Kasumi-1 (cell line): ENCODE measurements around the gene TRIOBP.
A peak's percentile ranks its signal among the peaks of the same experiment; 100 is the strongest.
"Not testable (repeated sequence)": the region's sequence is repeated elsewhere in the genome, so short reads cannot be mapped to it uniquely, and the experiment has no call there.

Experiments used
- DNase-seq, 2 experiments: peaks; one replicate each; lab custom pipeline; 2025; lab: John Stamatoyannopoulos, UW

TRIOBP gene

GRCh38 chr22:37690407-37690806 is 6.4 kb upstream of the TRIOBP start:
- no peak for DNase-seq

GRCh38 chr22:37690901-37691504 is 5.8 kb upstream of the TRIOBP start:
- no peak for DNase-seq

GRCh38 chr22:37692627-37693285 is 4.1 kb upstream of the TRIOBP start:
- DNase-seq, result no peak

GRCh38 chr22:37694131-37694530 is 2.7 kb upstream of the TRIOBP start:
- DNase-seq, result not testable (repeated sequence)

GRCh38 chr22:37696260-37696656 is 590 bp upstream of the TRIOBP start:
- DNase-seq, result not testable (repeated sequence)

GRCh38 chr22:37697538-37697835 is 639 bp downstream of the TRIOBP start:
- no peak for DNase-seq

- DNase-seq, result peak; percentile 19 to 57
Observed at GRCh38 chr22:37701141-37701786, 4.4 kb downstream of the TRIOBP start.

GRCh38 chr22:37703906-37704305 is 7.1 kb downstream of the TRIOBP start:
- no peak for DNase-seq

- no peak for DNase-seq
Observed at GRCh38 chr22:37704645-37705044, 7.8 kb downstream of the TRIOBP start.

- DNase-seq, result no peak
Observed at GRCh38 chr22:37705205-37705604, 8.4 kb downstream of the TRIOBP start.

- DNase-seq, result no peak
Observed at GRCh38 chr22:37708580-37709444, 12.0 kb downstream of the TRIOBP start.

GRCh38 chr22:37709445-37709765 is 12.6 kb downstream of the TRIOBP start:
- DNase-seq, result no peak

- DNase-seq, result no peak
Observed at GRCh38 chr22:37710675-37711074, 13.8 kb downstream of the TRIOBP start.

- no peak for DNase-seq
Observed at GRCh38 chr22:37711490-37711889, 14.6 kb downstream of the TRIOBP start.

- DNase-seq, result no peak
Observed at GRCh38 chr22:37713761-37714160, 16.9 kb downstream of the TRIOBP start.

- no peak for DNase-seq
Observed at GRCh38 chr22:37714634-37715033, 17.8 kb downstream of the TRIOBP start.

GRCh38 chr22:37715760-37716159 is 18.9 kb downstream of the TRIOBP start:
- DNase-seq, result no peak

GRCh38 chr22:37716708-37717107 is 19.9 kb downstream of the TRIOBP start:
- DNase-seq, result no peak

GRCh38 chr22:37717235-37717634 is 20.4 kb downstream of the TRIOBP start:
- DNase-seq, result not testable (repeated sequence)

GRCh38 chr22:37717746-37718305 is 21.0 kb downstream of the TRIOBP start:
- DNase-seq, result not testable (repeated sequence)

GRCh38 chr22:37725551-37726240 is 28.8 kb downstream of the TRIOBP start:
- no peak for DNase-seq
